CD14-positive monocyte (primary cell): ENCODE results near the gene SUPT6H. TPM values are rescaled to one million over a fixed set of nuclear protein-coding genes. Genes with fewer than 3 reads are reported as not detected.

Experiments used
- DNase-seq, 3 donors: peaks; one replicate each; pipeline ENCODE4 v3.0.0-alpha.2; 2011 to 2022
- H2AFZ ChIP-seq: 2 replicates; pipeline ENCODE4 v1.6.0; 2012; ENCODE audit warnings: mild to moderate bottlenecking, low read depth, low read length, inconsistent platforms; ENCODE audit not compliant: insufficient read depth, poor library complexity, severe bottlenecking
- H3K27ac ChIP-seq, 2 donors: 1 replicate in 1 of 2; 2 replicates in 1 of 2; pipeline ENCODE4 v1.5.1; 2012 to 2013; ENCODE audit warnings: low read length in 2 of 2, control low read depth in 1 of 2, inconsistent platforms in 1 of 2, low read depth in 1 of 2, mild to moderate bottlenecking in 1 of 2
- H3K27me3 ChIP-seq, 2 donors: one replicate each; pipeline versions ENCODE4 v1.6.0 to v1.6.1; 2011 to 2013; ENCODE audit warnings: low read length in 2 of 2; ENCODE audit not compliant: control insufficient read depth in 2 of 2, insufficient read depth in 2 of 2
- H3K36me3 ChIP-seq, 2 donors: replicated peaks in 1 of 2; 1 replicate in 1 of 2; 2 replicates in 1 of 2; pipeline versions ENCODE4 v1.5.1 to v1.6.1; 2012 to 2013; ENCODE audit warnings: low read length in 2 of 2, control low read depth in 1 of 2, inconsistent platforms in 1 of 2, mild to moderate bottlenecking in 1 of 2; ENCODE audit not compliant: insufficient read depth in 2 of 2, control insufficient read depth in 1 of 2
- H3K4me1 ChIP-seq, 2 donors: 1 replicate in 1 of 2; 2 replicates in 1 of 2; pipeline versions ENCODE4 v1.5.1 to v1.6.1; 2012 to 2013; ENCODE audit warnings: low read length in 2 of 2, control low read depth in 1 of 2, inconsistent platforms in 1 of 2, mild to moderate bottlenecking in 1 of 2, moderate library complexity in 1 of 2; ENCODE audit not compliant: insufficient read depth in 2 of 2, control insufficient read depth in 1 of 2
- H3K4me2 ChIP-seq: replicated peaks from 2 replicates; pipeline ENCODE3; 2012; ENCODE audit warnings: low read length, moderate library complexity, mild to moderate bottlenecking; ENCODE audit not compliant: poor library complexity, severe bottlenecking; ENCODE audit errors: extremely low read depth
- H3K4me3 ChIP-seq, 3 experiments: fragments of 200-600 bp in 1 of 3; sonication (generic) in 1 of 3; replicated peaks in 1 of 3; 1 replicate in 2 of 3; 2 replicates in 1 of 3; pipeline ENCODE4 v1.5.1; 2011 to 2013; ENCODE audit warnings: low read length in 3 of 3, mild to moderate bottlenecking in 3 of 3, control low read depth in 2 of 3, low read depth in 2 of 3, inconsistent platforms in 1 of 3, moderate library complexity in 1 of 3
- H3K79me2 ChIP-seq: 2 replicates; pipeline ENCODE4 v1.6.0; 2012; ENCODE audit warnings: mild to moderate bottlenecking, control low read depth, inconsistent platforms, low read length, moderate library complexity; ENCODE audit not compliant: insufficient read depth
- H3K9ac ChIP-seq: 2 replicates; pipeline ENCODE4 v1.6.0; 2017; ENCODE audit warnings: low read length, mild to moderate bottlenecking; ENCODE audit not compliant: insufficient read depth, poor library complexity, severe bottlenecking
- H3K9me3 ChIP-seq, 2 donors: replicated peaks in 1 of 2; 1 replicate in 1 of 2; 2 replicates in 1 of 2; pipeline versions ENCODE4 v1.5.1 to v1.6.1; 2012 to 2013; ENCODE audit warnings: low read length in 2 of 2, control low read depth in 1 of 2; ENCODE audit not compliant: control insufficient read depth in 1 of 2, insufficient read depth in 1 of 2
- H4K20me1 ChIP-seq: 2 replicates; pipeline ENCODE4 v1.6.0; 2012; ENCODE audit warnings: mild to moderate bottlenecking, low read length, control low read depth, moderate library complexity; ENCODE audit not compliant: insufficient read depth
- H3K27ac Mint-ChIP-seq, 7 donors: one replicate each; pipeline ENCODE4 v1.8.0; 2020; ENCODE audit warnings: mild to moderate bottlenecking in 7 of 7, mixed read lengths in 7 of 7, moderate library complexity in 6 of 7, inconsistent platforms in 2 of 7
- H3K27me3 Mint-ChIP-seq, 3 donors: one replicate each; pipeline ENCODE4 v1.8.0; 2021 to 2022; ENCODE audit warnings: low read depth in 3 of 3, mild to moderate bottlenecking in 3 of 3, mixed read lengths in 3 of 3, moderate library complexity in 3 of 3, inconsistent platforms in 1 of 3
- H3K36me3 Mint-ChIP-seq, 2 donors: one replicate each; pipeline ENCODE4 v1.8.0; 2020; ENCODE audit warnings: mixed read lengths in 2 of 2, inconsistent platforms in 1 of 2, mild to moderate bottlenecking in 1 of 2
- H3K4me1 Mint-ChIP-seq: one replicate; pipeline ENCODE4 v1.8.0; 2020; ENCODE audit warnings: mild to moderate bottlenecking, mixed read lengths
- H3K4me3 Mint-ChIP-seq, 2 donors: one replicate each; pipeline ENCODE4 v1.8.0; 2020; ENCODE audit warnings: mild to moderate bottlenecking in 2 of 2, mixed read lengths in 2 of 2, moderate library complexity in 1 of 2
- H3K9me3 Mint-ChIP-seq, 7 donors: one replicate each; pipeline ENCODE4 v1.8.0; 2020 to 2022; ENCODE audit warnings: mixed read lengths in 7 of 7, mild to moderate bottlenecking in 6 of 7, moderate library complexity in 6 of 7, inconsistent platforms in 2 of 7
- CTCF ChIP-seq: fragments of 200-600 bp; IDR thresholded peaks from one replicate; pipeline ENCODE4 v1.8.0; 2022; ENCODE audit warnings: antibody characterized with exemption, mild to moderate bottlenecking
- WGBS: methylation state at CpG from one replicate; pipeline ENCODE4 v1.1.5; 2013; ENCODE audit warnings: missing lambda C conversion rate; ENCODE audit not compliant: insufficient coverage; 5-methylcytosine and 5-hydroxymethylcytosine counted together
- intact Hi-C, 2 donors: fragments of 100-400 bp; cut with micrococcal nuclease; formaldehyde crosslinking; loops; one replicate each; pipeline versions ENCODE4 v1.15.0 to v1.15.1; 2023
- polyA plus RNA-seq, 3 donors: library from polyadenylated mRNA; depleted of rRNA in 1 of 3; unstranded in 2 of 3; stranded (reverse) in 1 of 3; fragments of 300-500 nt in 2 of 3; fragments of >200 nt in 1 of 3; fragmentation: Illumina TruSeq in 2 of 3; gene quantifications; 1 replicate in 2 of 3; 2 replicates in 1 of 3; pipeline ENCODE4 v1.2.3, GENCODE V29; 2012 to 2021

Gene SUPT6H
- polyA plus RNA-seq, 3 donors, result 3.8 to 33.9 (median 7.8) TPM

GRCh38 chr17:28745786-28746411, 83.9 kb downstream of the SUPT6H start:
- no peak overlapping the region for H2AFZ ChIP-seq
- Mint-ChIP-seq H3K27ac (no peak overlapping the region), H3K4me3 (peak overlapping the region in 1 of 2 donors; percentile 42), H3K27me3 (peaks cover 8 to 26% (median 24%) of the 10 kb centered on the region in 3 donors), H3K4me1 (peaks cover 29% of the 10 kb centered on the region), H3K36me3 (peaks cover 7 to 8% of the 10 kb centered on the region in 2 donors), H3K9me3 (peaks cover 0 to 5% (median 0%) of the 10 kb centered on the region in 7 donors)
- peaks cover 13% of the 10 kb centered on the region for H4K20me1 ChIP-seq
- no peak for DNase-seq
- peak overlapping the region in 1 of 3 experiments; percentile 82 for H3K4me3 ChIP-seq
- no peaks in the 10 kb centered on the region for H3K79me2 ChIP-seq
- peak overlapping the region; percentile 90 for H3K4me2 ChIP-seq
- WGBS, result 97% methylated on average over 4 of the region's 4 CpGs
- no peak overlapping the region for H3K9ac ChIP-seq
- no peaks in the 10 kb centered on the region for H3K36me3 ChIP-seq
- TF ChIP-seq CTCF, result no peak
- no peak overlapping the region for H3K27ac ChIP-seq
- H3K4me1 ChIP-seq, result peaks cover 44 to 47% of the 10 kb centered on the region in 2 donors
- H3K9me3 ChIP-seq, result no peaks in the 10 kb centered on the region
- intact Hi-C loops, result loop anchor here in 1 of 2 donors (2.0 to 10.0 kb wide), 2 partner anchors 17 to 209 kb away; partner anchors contain the start of genes NEK8 and PHF12
- peaks cover 4 to 15% of the 10 kb centered on the region in 2 donors for H3K27me3 ChIP-seq

- DNase-seq, result no peak
- Histone ChIP-seq H3K4me1 (peaks cover 37 to 40% of the 10 kb centered on the region in 2 donors), H3K27ac (no peak overlapping the region), H2AFZ (no peak overlapping the region), H3K9me3 (no peaks in the 10 kb centered on the region), H3K4me3 (no peak overlapping the region), H3K79me2 (no peaks in the 10 kb centered on the region), H4K20me1 (peaks cover 13% of the 10 kb centered on the region), H3K9ac (no peak overlapping the region), H3K27me3 (peaks cover 4 to 15% of the 10 kb centered on the region in 2 donors), H3K36me3 (no peaks in the 10 kb centered on the region), H3K4me2 (no peak overlapping the region)
- 100% methylated on average over 2 of the region's 5 CpGs for WGBS
- TF ChIP-seq CTCF, result no peak
- intact Hi-C loops, result loop anchor here in 1 of 2 donors (10.0 kb wide), 1 partner anchor 208 kb away; the partner anchor contains the start of gene PHF12
- Mint-ChIP-seq H3K9me3 (peaks cover 0 to 5% (median 0%) of the 10 kb centered on the region in 7 donors), H3K4me3 (no peak overlapping the region), H3K27me3 (peaks cover 8 to 24% (median 22%) of the 10 kb centered on the region in 3 donors), H3K36me3 (peaks cover 7 to 8% of the 10 kb centered on the region in 2 donors), H3K27ac (peak overlapping the region in 1 of 7 donors; percentile 30), H3K4me1 (peaks cover 22% of the 10 kb centered on the region)
These were observed 84.6 kb downstream of the SUPT6H start for GRCh38 chr17:28746611-28747050.
